IPS-20b (cell line): ENCODE data around the gene ABLIM2.
A peak's percentile ranks its signal among the peaks of the same experiment; 100 is the strongest.

Experiments
- H3K27ac ChIP-seq: one replicate; pipeline ENCODE4 v1.5.1; 2013; ENCODE audit warnings: low read length
- H3K27me3 ChIP-seq: 2 replicates; pipeline ENCODE4 v1.6.1; 2013; ENCODE audit warnings: mild to moderate bottlenecking, low read length, inconsistent platforms; ENCODE audit not compliant: insufficient read depth
- H3K36me3 ChIP-seq: 2 replicates; pipeline ENCODE4 v1.6.1; 2013; ENCODE audit warnings: low read depth, mild to moderate bottlenecking, inconsistent platforms, low read length, moderate library complexity; ENCODE audit not compliant: insufficient read depth
- H3K4me1 ChIP-seq: 2 replicates; pipeline ENCODE4 v1.6.1; 2013; ENCODE audit warnings: mild to moderate bottlenecking, control low read depth, inconsistent platforms, low read length, moderate library complexity; ENCODE audit not compliant: insufficient read depth
- H3K4me3 ChIP-seq: 2 replicates; pipeline ENCODE4 v1.5.1; 2013; ENCODE audit warnings: mild to moderate bottlenecking, low read length, inconsistent platforms
- H3K9ac ChIP-seq: 2 replicates; pipeline ENCODE4 v1.6.1; 2013; ENCODE audit warnings: low read depth, mild to moderate bottlenecking, inconsistent platforms, low read length, moderate library complexity
- H3K9me3 ChIP-seq: 2 replicates; pipeline ENCODE4 v1.6.1; 2013; ENCODE audit warnings: mild to moderate bottlenecking, low read depth, low read length, inconsistent platforms; ENCODE audit not compliant: insufficient read depth

ABLIM2 gene

GRCh38 chr4:8109406-8110065 lies 49.1 kb downstream of the ABLIM2 start:
- Histone ChIP-seq H3K36me3 (no peaks in the 10 kb centered on the region), H3K4me1 (peaks cover 24% of the 10 kb centered on the region; the same call in 1 of the 2 replicates), H3K9me3 (no peaks in the 10 kb centered on the region), H3K9ac (peak overlapping the region; percentile 24; the same call in 1 of the 2 replicates), H3K27ac (no peak overlapping the region), H3K4me3 (no peak overlapping the region), H3K27me3 (no peaks in the 10 kb centered on the region)

- Histone ChIP-seq H3K36me3 (no peaks in the 10 kb centered on the region), H3K27ac (no peak overlapping the region), H3K4me3 (no peak overlapping the region), H3K9ac (no peak overlapping the region), H3K9me3 (no peaks in the 10 kb centered on the region), H3K4me1 (peaks cover 27% of the 10 kb centered on the region; the same call in 1 of the 2 replicates), H3K27me3 (no peaks in the 10 kb centered on the region)
These were observed 49.6 kb downstream of the ABLIM2 start for GRCh38 chr4:8108991-8109390.

GRCh38 chr4:8108261-8108660 lies 50.4 kb downstream of the ABLIM2 start:
- Histone ChIP-seq H3K4me1 (peaks cover 34% of the 10 kb centered on the region), H3K9ac (no peak overlapping the region), H3K27me3 (no peaks in the 10 kb centered on the region), H3K27ac (no peak overlapping the region), H3K4me3 (no peak overlapping the region), H3K9me3 (no peaks in the 10 kb centered on the region), H3K36me3 (no peaks in the 10 kb centered on the region)

- no peak overlapping the region for H3K27ac ChIP-seq
- H3K4me1 ChIP-seq = peaks cover 34% of the 10 kb centered on the region
These were observed 51.4 kb downstream of the ABLIM2 start for GRCh38 chr4:8107146-8107657.

GRCh38 chr4:8106451-8107025 lies 52.1 kb downstream of the ABLIM2 start:
- no peak overlapping the region for H3K27ac ChIP-seq
- H3K4me3 ChIP-seq = no peak overlapping the region
- no peak overlapping the region for H3K9ac ChIP-seq
- H3K4me1 ChIP-seq = peaks cover 31% of the 10 kb centered on the region
- H3K36me3 ChIP-seq = no peaks in the 10 kb centered on the region
- H3K27me3 ChIP-seq = no peaks in the 10 kb centered on the region
- H3K9me3 ChIP-seq = no peaks in the 10 kb centered on the region

More at GRCh38 chr4:8107146-8107657, 51.4 kb downstream of the ABLIM2 start:
- no peaks in the 10 kb centered on the region for H3K27me3 ChIP-seq
- H3K4me3 ChIP-seq = no peak overlapping the region
- no peak overlapping the region for H3K9ac ChIP-seq
- no peaks in the 10 kb centered on the region for H3K36me3 ChIP-seq
- H3K9me3 ChIP-seq = no peaks in the 10 kb centered on the region

- H3K9ac ChIP-seq = no peak overlapping the region
- H3K27ac ChIP-seq = no peak overlapping the region
- H3K9me3 ChIP-seq = no peaks in the 10 kb centered on the region
- no peaks in the 10 kb centered on the region for H3K27me3 ChIP-seq
- H3K4me1 ChIP-seq = peaks cover 23% of the 10 kb centered on the region
- no peaks in the 10 kb centered on the region for H3K36me3 ChIP-seq
- no peak overlapping the region for H3K4me3 ChIP-seq
These were observed 53.1 kb downstream of the ABLIM2 start for GRCh38 chr4:8105306-8106100.

GRCh38 chr4:8104491-8105305 lies 53.9 kb downstream of the ABLIM2 start:
- Histone ChIP-seq H3K9ac (no peak overlapping the region), H3K4me1 (peaks cover 16% of the 10 kb centered on the region), H3K4me3 (no peak overlapping the region), H3K27me3 (no peaks in the 10 kb centered on the region), H3K9me3 (no peaks in the 10 kb centered on the region), H3K36me3 (no peaks in the 10 kb centered on the region), H3K27ac (no peak overlapping the region)

GRCh38 chr4:8103421-8104390 lies 54.9 kb downstream of the ABLIM2 start:
- Histone ChIP-seq H3K4me1 (peaks cover 16% of the 10 kb centered on the region), H3K27ac (no peak overlapping the region), H3K9ac (peak overlapping the region; percentile 17; the same call in 1 of the 2 replicates), H3K36me3 (no peaks in the 10 kb centered on the region), H3K27me3 (no peaks in the 10 kb centered on the region), H3K9me3 (no peaks in the 10 kb centered on the region), H3K4me3 (no peak overlapping the region)

GRCh38 chr4:8102831-8103230 lies 55.8 kb downstream of the ABLIM2 start:
- H3K4me1 ChIP-seq = peaks cover 16% of the 10 kb centered on the region
- no peaks in the 10 kb centered on the region for H3K27me3 ChIP-seq
- no peaks in the 10 kb centered on the region for H3K9me3 ChIP-seq
- no peak overlapping the region for H3K4me3 ChIP-seq
- no peak overlapping the region for H3K9ac ChIP-seq
- no peak overlapping the region for H3K27ac ChIP-seq
- H3K36me3 ChIP-seq = no peaks in the 10 kb centered on the region

- Histone ChIP-seq H3K27me3 (no peaks in the 10 kb centered on the region), H3K4me3 (no peak overlapping the region), H3K36me3 (no peaks in the 10 kb centered on the region), H3K27ac (no peak overlapping the region), H3K4me1 (peaks cover 16% of the 10 kb centered on the region), H3K9me3 (no peaks in the 10 kb centered on the region), H3K9ac (no peak overlapping the region)
These were observed 56.6 kb downstream of the ABLIM2 start for GRCh38 chr4:8102076-8102355.
